ENCODE data around the gene BPIFB4.

BPIFB4 gene

GRCh38 chr20:33079259-33079658, at the start of gene BPIFB4:
Gene BPIFB4, plus strand, starts transcription at chr20:33079643. Its CDS starts 1,884 bp downstream, at chr20:33081527.
- no peak within 1 kb of the TSS for H3K4me3 ChIP-seq (ENCODE audit: low read depth, low read length)
- DNase-seq (ENCODE audit: low read depth): no peak
- TF ChIP-seq MYC (IDR thresholded peaks at IDR 0.05; ENCODE audit: low read depth, low read length) (no peak), CTCF (IDR thresholded peaks at IDR 0.05; ENCODE audit: low read depth, low read length) (no peak), POLR2A (IDR thresholded peaks at IDR 0.05; ENCODE audit: extremely low read depth, insufficient read length) (no peak), MAX (IDR thresholded peaks at IDR 0.05; ENCODE audit: low read depth, low read length) (no peak)

GRCh38 chr20:33030076-33030475, 49.4 kb upstream of the BPIFB4 start:
- no peak for TF ChIP-seq POLR2A (IDR thresholded peaks at IDR 0.05; ENCODE audit: extremely low read depth, insufficient read length)
- no peak for TF ChIP-seq MYC (IDR thresholded peaks at IDR 0.05; ENCODE audit: low read depth, low read length)
- no peak for TF ChIP-seq CTCF (IDR thresholded peaks at IDR 0.05; ENCODE audit: low read depth, low read length)
- TF ChIP-seq MAX (IDR thresholded peaks at IDR 0.05; ENCODE audit: low read depth, low read length): no peak
- H3K4me3 ChIP-seq (ENCODE audit: low read depth, low read length): no peak overlapping the region
- DNase-seq (ENCODE audit: low read depth): no peak

GRCh38 chr20:33030569-33030968, 48.9 kb upstream of the BPIFB4 start:
- no peak for DNase-seq (ENCODE audit: low read depth)

GRCh38 chr20:33031531-33031930, 47.9 kb upstream of the BPIFB4 start, which contains the start of gene BPIFB6:
Gene BPIFB6, plus strand, starts transcription at chr20:33031648. Its CDS starts 0 bp downstream, at chr20:33031648.
- DNase-seq (ENCODE audit: low read depth): no peak
- TF ChIP-seq CTCF (IDR thresholded peaks at IDR 0.05; ENCODE audit: low read depth, low read length) (no peak), MYC (IDR thresholded peaks at IDR 0.05; ENCODE audit: low read depth, low read length) (no peak), POLR2A (IDR thresholded peaks at IDR 0.05; ENCODE audit: extremely low read depth, insufficient read length) (no peak), MAX (IDR thresholded peaks at IDR 0.05; ENCODE audit: low read depth, low read length) (no peak)
- H3K4me3 ChIP-seq (ENCODE audit: low read depth, low read length): no peak within 1 kb of the TSS

More at GRCh38 chr20:33030569-33030968, 48.9 kb upstream of the BPIFB4 start:
- no peak overlapping the region for H3K4me3 ChIP-seq (ENCODE audit: low read depth, low read length)
- no peak for TF ChIP-seq CTCF (IDR thresholded peaks at IDR 0.05; ENCODE audit: low read depth, low read length)
- no peak for TF ChIP-seq POLR2A (IDR thresholded peaks at IDR 0.05; ENCODE audit: extremely low read depth, insufficient read length)
- no peak for TF ChIP-seq MAX (IDR thresholded peaks at IDR 0.05; ENCODE audit: low read depth, low read length)
- no peak for TF ChIP-seq MYC (IDR thresholded peaks at IDR 0.05; ENCODE audit: low read depth, low read length)

- H3K4me3 ChIP-seq (ENCODE audit: low read depth, low read length): no peak overlapping the region
- no peak for DNase-seq (ENCODE audit: low read depth)
- no peak for TF ChIP-seq POLR2A (IDR thresholded peaks at IDR 0.05; ENCODE audit: extremely low read depth, insufficient read length)
- no peak for TF ChIP-seq MAX (IDR thresholded peaks at IDR 0.05; ENCODE audit: low read depth, low read length)
Measured at GRCh38 chr20:33032555-33032954, 46.9 kb upstream of the BPIFB4 start.

GRCh38 chr20:33033381-33033780, 46.1 kb upstream of the BPIFB4 start:
- no peak for DNase-seq (ENCODE audit: low read depth)
- TF ChIP-seq POLR2A (IDR thresholded peaks at IDR 0.05; ENCODE audit: extremely low read depth, insufficient read length) (no peak), CTCF (IDR thresholded peaks at IDR 0.05; ENCODE audit: low read depth, low read length) (no peak), MAX (IDR thresholded peaks at IDR 0.05; ENCODE audit: low read depth, low read length) (no peak), MYC (IDR thresholded peaks at IDR 0.05; ENCODE audit: low read depth, low read length) (no peak)
- H3K4me3 ChIP-seq (ENCODE audit: low read depth, low read length): no peak overlapping the region
